Neural cell (in vitro differentiated cells): ENCODE data around the gene CLEC9A. TPM values are rescaled to one million over a fixed set of nuclear protein-coding genes. Genes with fewer than 3 reads are reported as not detected.

Experiments
- H2AFZ ChIP-seq: fragments of 200-600, 300-800 bp; sonication (generic), shearing (Covaris generic); 2 replicates; pipeline ENCODE4 v1.6.0; 2014; ENCODE audit warnings: low read depth, mild to moderate bottlenecking, antibody characterized with exemption, low read length, moderate library complexity
- H3F3A ChIP-seq: fragments of 200-600 bp; shearing (Covaris generic); 2 replicates; pipeline ENCODE4 v1.6.1; 2016; ENCODE audit warnings: mild to moderate bottlenecking, moderate library complexity, mixed read lengths, antibody characterized with exemption, low read length; ENCODE audit not compliant: insufficient read depth, poor library complexity, severe bottlenecking
- H3K27ac ChIP-seq: fragments of 200-600, 300-800 bp; sonication (generic), shearing (Covaris generic); 2 replicates; pipeline ENCODE4 v1.5.1; 2014; ENCODE audit warnings: mild to moderate bottlenecking, low read length, moderate library complexity
- H3K27me3 ChIP-seq: fragments of 300-800, 200-600 bp; sonication (generic), shearing (Covaris generic); 2 replicates; pipeline ENCODE4 v1.6.0; 2014; ENCODE audit warnings: mild to moderate bottlenecking, low read depth, low read length, moderate library complexity; ENCODE audit not compliant: insufficient read depth
- H3K36me3 ChIP-seq: fragments of 300-800, 200-600 bp; sonication (generic), shearing (Covaris generic); 2 replicates; pipeline ENCODE4 v1.5.1; 2014; ENCODE audit warnings: mild to moderate bottlenecking, antibody characterized with exemption, low read length, moderate library complexity; ENCODE audit not compliant: insufficient read depth
- H3K4me2 ChIP-seq: fragments of 300-800, 200-600 bp; sonication (generic), shearing (Covaris generic); 2 replicates; pipeline ENCODE4 v1.6.0; 2014; ENCODE audit warnings: mild to moderate bottlenecking, low read length
- H3K4me3 ChIP-seq: fragments of 300-800, 200-600 bp; sonication (generic), shearing (Covaris generic); 2 replicates; pipeline ENCODE4 v1.5.1; 2014; ENCODE audit warnings: mild to moderate bottlenecking, low read length, moderate library complexity
- H3K79me2 ChIP-seq: fragments of 200-600 bp; shearing (Covaris generic); replicated peaks from 2 replicates; pipeline ENCODE4 v1.6.0; 2014; ENCODE audit warnings: mild to moderate bottlenecking, low read length, moderate library complexity; ENCODE audit not compliant: insufficient read depth
- H3K9ac ChIP-seq: fragments of 300-800, 200-600 bp; sonication (generic), shearing (Covaris generic); 2 replicates; pipeline ENCODE4 v1.6.1; 2016; ENCODE audit warnings: mild to moderate bottlenecking, low read length, mixed read lengths
- H3K9me2 ChIP-seq: fragments of 200-600 bp; shearing (Covaris generic); 2 replicates; pipeline ENCODE4 v1.6.1; 2016; ENCODE audit warnings: mild to moderate bottlenecking, low read length, mixed read lengths; ENCODE audit not compliant: insufficient read depth
- H3K9me3 ChIP-seq: fragments of 200-600, 300-800 bp; sonication (generic), shearing (Covaris generic); 2 replicates; pipeline ENCODE4 v1.6.1; 2016; ENCODE audit warnings: mild to moderate bottlenecking, mixed run types, low read length, moderate library complexity, mixed read lengths
- H4K20me1 ChIP-seq: fragments of 200-600 bp; shearing (Covaris generic); 2 replicates; pipeline ENCODE4 v1.6.1; 2016; ENCODE audit warnings: mild to moderate bottlenecking, mixed run types; ENCODE audit not compliant: insufficient read depth
- CTCF ChIP-seq: fragments of 450-650 bp; IDR thresholded peaks from 2 replicates; pipeline ENCODE4 v1.5.1; 2014; ENCODE audit warnings: antibody characterized with exemption, mild to moderate bottlenecking, moderate library complexity; ENCODE audit not compliant: poor library complexity, severe bottlenecking
- EP300 ChIP-seq: fragments of 450-650 bp; conservative IDR thresholded peaks from 2 replicates; pipeline ENCODE4 v1.6.1; 2014; ENCODE audit warnings: antibody characterized with exemption, mild to moderate bottlenecking, moderate library complexity; ENCODE audit not compliant: poor library complexity, severe bottlenecking
- EZH2 ChIP-seq: fragments of 200-600, 300-800 bp; shearing (Covaris generic), sonication (generic); IDR thresholded peaks from 2 replicates; pipeline ENCODE4 v1.6.1; 2014; ENCODE audit warnings: antibody characterized with exemption, low read length, borderline replicate concordance, mild to moderate bottlenecking; ENCODE audit not compliant: insufficient read depth, poor library complexity, severe bottlenecking
- MXI1 ChIP-seq: fragments of 450-650 bp; conservative IDR thresholded peaks from 2 replicates; pipeline ENCODE4 v1.6.1; 2014; ENCODE audit warnings: antibody characterized with exemption, mild to moderate bottlenecking; ENCODE audit not compliant: poor library complexity, severe bottlenecking
- POLR2AphosphoS5 ChIP-seq: IDR thresholded peaks from 2 replicates; pipeline ENCODE4 v1.6.1; 2012
- RAD21 ChIP-seq: fragments of 450-650 bp; conservative IDR thresholded peaks from 2 replicates; pipeline ENCODE4 v1.6.1; 2014; ENCODE audit warnings: antibody characterized with exemption, mild to moderate bottlenecking, moderate library complexity
- REST ChIP-seq: IDR thresholded peaks from 2 replicates; pipeline ENCODE4 v1.6.1; 2012; ENCODE audit warnings: borderline replicate concordance
- SMC3 ChIP-seq: fragments of 450-650 bp; conservative IDR thresholded peaks from 2 replicates; pipeline ENCODE4 v1.6.1; 2014; ENCODE audit warnings: antibody characterized with exemption, mild to moderate bottlenecking, moderate library complexity; ENCODE audit not compliant: poor library complexity
- TAF1 ChIP-seq: IDR thresholded peaks from 2 replicates; pipeline ENCODE4 v1.6.1; 2012; ENCODE audit warnings: low read depth
- polyA plus RNA-seq: library from polyadenylated mRNA; depleted of rRNA; stranded (reverse); fragments of >200 nt; gene quantifications from 2 replicates; pipeline ENCODE4 v1.2.3, GENCODE V29; 2014

CLEC9A gene
- polyA plus RNA-seq, 1 donor from 2014 or later, result not detected

GRCh38 chr12:10027721-10028120 lies 2.8 kb upstream of the CLEC9A start:
- Histone ChIP-seq H3K9me2 (no peaks in the 10 kb centered on the region), H3K9ac (no peak overlapping the region), H3K4me2 (no peak overlapping the region), H2AFZ (peak overlapping the region; percentile 25), H3K4me3 (no peak overlapping the region), H3K79me2 (no peaks in the 10 kb centered on the region), H3F3A (no peaks in the 10 kb centered on the region), H4K20me1 (no peaks in the 10 kb centered on the region), H3K27ac (no peak overlapping the region), H3K9me3 (no peaks in the 10 kb centered on the region), H3K36me3 (no peaks in the 10 kb centered on the region), H3K27me3 (no peaks in the 10 kb centered on the region)
- TF ChIP-seq CTCF, result no peak
- no peak for TF ChIP-seq EZH2
- TF ChIP-seq REST, result no peak
- no peak for TF ChIP-seq TAF1
- no peak for TF ChIP-seq POLR2AphosphoS5
- no peak for TF ChIP-seq EP300
- TF ChIP-seq SMC3, result no peak
- TF ChIP-seq MXI1, result no peak
- TF ChIP-seq RAD21, result no peak

- TF ChIP-seq SMC3 (no peak), RAD21 (no peak), TAF1 (no peak), EZH2 (no peak), CTCF (no peak), EP300 (no peak), POLR2AphosphoS5 (no peak), REST (no peak), MXI1 (no peak)
- no peak overlapping the region for H2AFZ ChIP-seq
- H3K27me3 ChIP-seq, result no peaks in the 10 kb centered on the region
- H3K9me3 ChIP-seq, result no peaks in the 10 kb centered on the region
- no peaks in the 10 kb centered on the region for H3K9me2 ChIP-seq
- no peak overlapping the region for H3K4me2 ChIP-seq
- no peak overlapping the region for H3K4me3 ChIP-seq
- H3K36me3 ChIP-seq, result no peaks in the 10 kb centered on the region
- no peaks in the 10 kb centered on the region for H4K20me1 ChIP-seq
- H3K9ac ChIP-seq, result no peak overlapping the region
- H3K79me2 ChIP-seq, result no peaks in the 10 kb centered on the region
- no peak overlapping the region for H3K27ac ChIP-seq
- no peaks in the 10 kb centered on the region for H3F3A ChIP-seq
Observed at GRCh38 chr12:10031321-10031720, 839 bp downstream of the CLEC9A start.
